Stomach smooth muscle (tissue), 2 donors: ENCODE results near the gene ARSG.

Experiments used
- H3K27ac ChIP-seq: one replicate; pipeline ENCODE4 v1.7.0; 2013; ENCODE audit warnings: mild to moderate bottlenecking, low read length, inconsistent platforms
- H3K27me3 ChIP-seq, 2 donors: one replicate each; pipeline ENCODE4 v1.7.0; 2013; ENCODE audit warnings: low read length in 2 of 2; ENCODE audit not compliant: insufficient read depth in 2 of 2, control insufficient read depth in 1 of 2
- H3K36me3 ChIP-seq, 2 donors: one replicate each; pipeline ENCODE4 v1.7.0; 2013; ENCODE audit warnings: low read length in 2 of 2; ENCODE audit not compliant: control insufficient read depth in 2 of 2, insufficient read depth in 2 of 2
- H3K4me1 ChIP-seq: one replicate; pipeline ENCODE4 v1.7.0; 2013; ENCODE audit warnings: low read length; ENCODE audit not compliant: control insufficient read depth, insufficient read depth
- H3K4me3 ChIP-seq, 2 donors: one replicate each; pipeline ENCODE4 v1.7.0; 2013; ENCODE audit warnings: low read length in 2 of 2
- H3K9ac ChIP-seq, 2 donors: one replicate each; pipeline ENCODE4 v1.7.0; 2013; ENCODE audit warnings: low read length in 2 of 2, mild to moderate bottlenecking in 1 of 2
- H3K9me3 ChIP-seq, 2 donors: one replicate each; pipeline ENCODE4 v1.7.0; 2013; ENCODE audit warnings: low read length in 2 of 2; ENCODE audit not compliant: control insufficient read depth in 2 of 2
- donor health status: healthy.
- donor health status: Pancreatic carcinoma.

ARSG gene

DNA sequence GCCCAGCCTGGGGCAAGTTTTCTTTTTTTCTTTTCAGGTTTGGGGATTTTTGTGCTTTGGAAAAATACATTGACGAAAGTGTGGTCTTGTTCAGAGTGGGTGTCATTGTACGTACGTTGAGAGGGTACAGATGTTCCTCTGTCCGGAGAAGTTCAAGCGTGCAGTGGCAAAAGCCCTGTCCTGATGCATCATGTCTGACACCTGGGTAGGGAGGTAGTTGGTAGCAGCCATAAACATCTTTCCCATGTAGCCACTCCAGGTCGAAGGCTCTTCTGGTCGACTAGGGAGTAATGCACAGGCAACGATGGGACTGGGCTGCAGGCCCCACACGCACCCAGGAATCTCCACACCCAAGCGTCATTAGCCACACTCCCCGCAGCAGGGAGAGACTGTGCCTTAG, 138.6 kb downstream of the ARSG start:
- Histone ChIP-seq H3K27ac (no peak overlapping the region), H3K36me3 (peaks cover 45 to 67% of the 10 kb centered on the region in 2 donors), H3K27me3 (no peaks in the 10 kb centered on the region), H3K4me1 (no peaks in the 10 kb centered on the region), H3K4me3 (no peak overlapping the region), H3K9ac (no peak overlapping the region), H3K9me3 (no peaks in the 10 kb centered on the region)

DNA sequence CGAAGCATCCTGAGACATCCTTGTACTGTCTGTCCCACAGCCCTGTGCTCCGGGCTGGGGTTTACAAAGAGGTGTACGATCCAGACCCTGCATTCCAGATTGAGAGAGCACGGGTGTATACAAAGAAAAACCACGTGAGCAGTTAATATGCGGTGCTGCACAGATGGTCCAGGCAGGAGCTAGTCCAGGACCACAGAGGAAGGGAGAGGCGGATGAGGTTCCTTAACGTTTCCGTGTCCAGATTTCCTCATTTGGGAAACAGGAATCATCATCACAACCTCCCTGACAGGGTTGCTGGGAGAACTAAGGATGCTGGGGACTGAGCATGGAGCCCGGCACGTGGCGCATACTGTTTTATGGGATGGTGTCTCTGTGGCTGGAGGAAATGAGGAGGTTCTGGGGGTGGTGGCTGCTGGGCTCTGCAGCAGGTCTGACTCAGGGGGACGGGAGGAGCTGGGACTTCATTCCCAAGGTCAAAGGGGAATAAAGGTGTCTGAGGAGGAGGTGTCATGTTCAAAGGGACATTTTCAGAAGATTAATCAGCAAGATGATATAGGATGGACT, 139.8 kb downstream of the ARSG start:
- H3K9ac ChIP-seq, result no peak overlapping the region
- no peaks in the 10 kb centered on the region for H3K27me3 ChIP-seq
- no peaks in the 10 kb centered on the region for H3K9me3 ChIP-seq
- H3K36me3 ChIP-seq, result peaks cover 54 to 67% of the 10 kb centered on the region in 2 donors
- peaks cover 4% of the 10 kb centered on the region for H3K4me1 ChIP-seq
- H3K4me3 ChIP-seq, result no peak overlapping the region
- H3K27ac ChIP-seq, result no peak overlapping the region

DNA sequence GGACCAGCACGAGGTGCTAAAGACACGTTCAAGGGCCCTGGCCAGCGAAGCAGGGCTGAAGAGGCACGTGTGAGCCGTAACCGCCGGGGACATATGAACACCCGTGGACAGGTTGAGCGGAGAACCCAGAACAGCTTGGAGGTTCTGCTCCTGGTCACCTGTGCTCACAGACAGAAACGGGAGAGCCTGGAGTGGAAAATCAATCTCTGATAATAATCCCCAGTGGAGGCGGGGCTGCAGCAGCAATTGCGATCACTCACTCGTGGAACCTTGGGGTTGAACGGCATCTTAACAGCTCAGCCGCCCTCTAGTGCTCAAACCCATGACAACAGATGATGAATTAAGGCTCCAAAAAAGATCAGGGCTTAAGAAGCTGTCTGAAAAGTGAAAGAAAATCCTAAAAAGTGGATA, 140.4 kb downstream of the ARSG start:
- Histone ChIP-seq H3K4me1 (peaks cover 9% of the 10 kb centered on the region), H3K27ac (no peak overlapping the region), H3K27me3 (no peaks in the 10 kb centered on the region), H3K9ac (no peak overlapping the region), H3K9me3 (no peaks in the 10 kb centered on the region), H3K4me3 (no peak overlapping the region), H3K36me3 (peaks cover 54 to 66% of the 10 kb centered on the region in 2 donors)

DNA sequence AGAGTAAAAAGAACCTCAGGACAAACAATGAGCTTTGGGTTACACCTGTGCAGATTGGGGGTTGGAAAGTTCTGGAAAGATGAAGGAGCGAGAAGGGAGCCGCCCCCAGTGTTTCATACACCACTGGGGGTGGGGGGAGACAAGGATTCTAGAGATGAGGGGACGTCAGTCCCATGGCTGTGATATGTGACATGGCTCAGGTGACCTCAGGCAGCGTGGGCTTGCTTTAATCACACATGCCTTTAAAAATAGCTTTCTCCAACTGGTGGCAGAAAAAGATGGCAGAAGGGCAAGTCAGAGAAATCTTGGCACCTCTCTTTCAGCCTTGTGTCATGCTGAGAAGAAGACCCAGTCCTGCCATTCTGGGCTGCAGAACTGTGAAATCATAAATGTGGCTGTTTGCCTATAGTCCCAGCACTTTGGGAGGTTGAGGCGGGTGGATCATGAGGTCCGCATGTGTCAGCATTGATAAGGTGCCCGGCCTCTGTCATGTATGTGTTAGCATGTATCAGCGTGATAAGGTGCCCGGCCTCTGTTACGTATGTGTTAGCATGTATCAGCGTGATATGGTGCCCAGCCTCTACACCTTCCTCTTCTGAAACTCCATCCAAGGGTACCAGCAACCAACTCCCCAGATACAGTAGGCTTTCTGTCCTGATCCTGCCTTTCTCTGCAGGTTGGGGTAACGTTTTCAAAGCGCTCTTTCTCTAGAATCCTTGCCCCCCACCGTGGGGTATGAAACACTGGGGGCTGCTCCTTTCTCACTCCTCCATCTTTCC, 141.0 kb downstream of the ARSG start:
- Histone ChIP-seq H3K4me1 (peaks cover 9% of the 10 kb centered on the region), H3K27me3 (no peaks in the 10 kb centered on the region), H3K9me3 (no peaks in the 10 kb centered on the region), H3K27ac (no peak overlapping the region), H3K36me3 (peaks cover 54 to 63% of the 10 kb centered on the region in 2 donors), H3K9ac (no peak overlapping the region), H3K4me3 (no peak overlapping the region)

DNA sequence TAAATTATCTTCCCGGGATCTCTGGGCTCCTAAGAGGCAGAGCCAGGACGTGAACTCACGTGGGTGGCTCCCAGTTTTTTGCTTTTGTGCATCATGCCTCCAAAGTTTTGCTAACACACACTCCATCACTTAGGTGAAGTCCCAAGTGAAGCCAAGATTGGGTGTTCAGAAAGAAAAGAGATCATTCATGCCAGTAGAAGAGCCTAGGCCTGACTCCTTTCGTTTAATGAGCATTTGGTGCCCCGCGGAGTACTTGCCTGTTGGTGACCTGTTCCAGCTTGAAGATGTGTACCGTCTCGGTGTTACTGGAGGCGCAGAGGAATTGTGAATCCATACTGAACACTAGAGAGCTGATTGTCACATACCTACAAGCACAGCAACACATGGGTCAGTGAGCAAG, 141.9 kb downstream of the ARSG start:
- no peak overlapping the region for H3K27ac ChIP-seq
- H3K36me3 ChIP-seq, result peaks cover 52 to 62% of the 10 kb centered on the region in 2 donors
- no peak overlapping the region for H3K4me3 ChIP-seq
- peaks cover 9% of the 10 kb centered on the region for H3K4me1 ChIP-seq
- no peaks in the 10 kb centered on the region for H3K9me3 ChIP-seq
- H3K9ac ChIP-seq, result no peak overlapping the region
- H3K27me3 ChIP-seq, result no peaks in the 10 kb centered on the region

DNA sequence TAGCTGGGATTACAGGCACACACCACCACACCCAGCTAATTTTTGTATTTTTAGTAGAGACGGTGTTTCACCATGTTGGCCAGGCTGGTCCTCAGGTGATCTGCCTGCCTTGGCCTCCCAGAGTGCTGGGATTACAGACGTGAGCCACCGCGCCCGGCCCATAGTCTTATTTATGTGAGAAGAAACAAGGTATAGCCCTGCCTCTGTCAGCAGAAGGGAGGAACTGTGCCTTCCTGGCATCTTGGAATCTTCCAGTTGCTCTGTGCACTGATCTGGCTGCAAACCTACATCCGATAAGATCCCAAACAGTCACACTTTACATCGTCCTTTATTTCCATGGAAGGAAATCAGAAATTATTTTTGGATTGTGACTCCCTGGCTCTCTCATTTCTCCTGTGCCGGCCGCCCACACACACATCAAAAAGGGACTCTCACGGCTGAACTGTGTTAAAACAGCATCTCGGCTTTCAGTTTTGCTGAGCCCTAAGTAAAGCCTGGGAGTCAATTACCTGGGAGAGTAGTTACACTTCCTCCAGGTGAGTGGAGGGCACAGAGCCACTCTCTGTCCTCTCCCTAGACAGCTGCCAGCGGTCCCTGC, 142.7 kb downstream of the ARSG start:
- peaks cover 46 to 54% of the 10 kb centered on the region in 2 donors for H3K36me3 ChIP-seq
- H3K9ac ChIP-seq, result no peak overlapping the region

DNA sequence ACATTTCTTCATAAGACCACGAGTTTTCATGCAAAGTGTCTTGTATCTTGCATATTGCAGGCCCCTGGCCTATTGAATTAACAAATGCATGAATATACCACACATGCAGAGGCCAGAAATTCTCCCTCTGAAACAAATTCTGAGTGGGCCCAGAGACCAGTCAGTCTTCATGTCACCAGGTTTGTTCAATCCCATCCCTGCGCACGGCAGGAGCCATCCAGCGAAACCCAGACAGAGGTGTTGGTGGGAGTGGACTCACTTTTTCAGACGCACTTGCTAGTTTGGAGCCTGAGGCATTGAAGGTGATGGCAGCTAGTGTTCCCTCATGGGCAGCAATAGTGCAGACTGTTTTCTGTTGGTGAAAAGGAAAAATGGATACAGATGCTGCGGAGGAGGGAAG, 144.1 kb downstream of the ARSG start:
- Histone ChIP-seq H3K36me3 (peaks cover 38 to 47% of the 10 kb centered on the region in 2 donors), H3K4me1 (peaks cover 9% of the 10 kb centered on the region), H3K4me3 (no peak overlapping the region), H3K9me3 (no peaks in the 10 kb centered on the region), H3K9ac (no peak overlapping the region), H3K27ac (no peak overlapping the region), H3K27me3 (no peaks in the 10 kb centered on the region)

More for the DNA sequence above, 142.7 kb downstream of the ARSG start:
- Histone ChIP-seq H3K9me3 (no peaks in the 10 kb centered on the region), H3K27ac (no peak overlapping the region), H3K27me3 (no peaks in the 10 kb centered on the region), H3K4me1 (peaks cover 9% of the 10 kb centered on the region), H3K4me3 (no peak overlapping the region)

DNA sequence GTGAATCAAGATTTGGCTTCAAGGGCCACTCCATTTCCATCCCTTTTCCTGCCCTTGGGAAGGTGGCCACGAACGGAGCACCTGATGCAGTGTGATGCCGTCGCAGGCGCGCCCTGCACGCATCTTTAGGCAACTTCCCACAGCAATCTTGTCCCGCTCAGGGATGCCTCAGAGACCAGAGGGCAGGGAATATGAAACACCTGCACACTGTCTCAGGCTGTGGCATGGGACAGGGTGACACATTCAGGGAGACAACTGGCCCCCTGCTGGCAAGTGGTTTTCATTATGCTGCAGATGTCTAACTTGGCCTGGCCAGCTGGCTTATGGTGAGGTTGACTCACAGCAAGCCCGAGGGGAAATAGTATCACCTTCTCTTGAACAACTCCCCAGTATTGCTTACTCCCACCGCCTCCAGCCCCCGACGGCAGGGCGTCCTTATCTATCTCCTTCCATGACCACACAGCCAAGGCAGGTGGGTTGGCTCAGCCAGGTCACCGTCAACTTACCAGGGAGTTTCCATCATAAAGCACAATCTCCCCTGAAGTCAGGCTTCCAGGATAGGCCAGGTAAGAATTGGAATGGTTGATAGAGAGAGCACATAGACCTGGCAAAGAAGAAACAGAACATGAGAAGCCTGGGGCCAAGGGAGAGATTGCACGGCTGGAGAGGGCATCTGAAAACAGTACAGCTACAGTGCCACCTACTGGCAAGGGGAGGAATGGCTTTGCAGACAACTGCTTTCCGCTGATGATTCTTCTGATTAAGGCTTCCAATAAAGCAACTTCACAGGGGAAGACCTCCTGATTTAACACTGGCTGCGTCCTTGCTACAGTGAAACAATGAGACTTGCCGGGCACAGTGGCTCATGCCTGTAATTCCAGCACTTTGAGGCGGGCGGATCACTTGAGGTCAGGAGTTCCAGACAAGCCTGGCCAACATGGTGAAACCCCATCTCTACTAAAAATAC, 144.9 kb downstream of the ARSG start:
- Histone ChIP-seq H3K9ac (no peak overlapping the region), H3K4me1 (peaks cover 9% of the 10 kb centered on the region), H3K27me3 (no peaks in the 10 kb centered on the region), H3K36me3 (peaks cover 32 to 39% of the 10 kb centered on the region in 2 donors), H3K27ac (no peak overlapping the region), H3K9me3 (no peaks in the 10 kb centered on the region), H3K4me3 (no peak overlapping the region)

DNA sequence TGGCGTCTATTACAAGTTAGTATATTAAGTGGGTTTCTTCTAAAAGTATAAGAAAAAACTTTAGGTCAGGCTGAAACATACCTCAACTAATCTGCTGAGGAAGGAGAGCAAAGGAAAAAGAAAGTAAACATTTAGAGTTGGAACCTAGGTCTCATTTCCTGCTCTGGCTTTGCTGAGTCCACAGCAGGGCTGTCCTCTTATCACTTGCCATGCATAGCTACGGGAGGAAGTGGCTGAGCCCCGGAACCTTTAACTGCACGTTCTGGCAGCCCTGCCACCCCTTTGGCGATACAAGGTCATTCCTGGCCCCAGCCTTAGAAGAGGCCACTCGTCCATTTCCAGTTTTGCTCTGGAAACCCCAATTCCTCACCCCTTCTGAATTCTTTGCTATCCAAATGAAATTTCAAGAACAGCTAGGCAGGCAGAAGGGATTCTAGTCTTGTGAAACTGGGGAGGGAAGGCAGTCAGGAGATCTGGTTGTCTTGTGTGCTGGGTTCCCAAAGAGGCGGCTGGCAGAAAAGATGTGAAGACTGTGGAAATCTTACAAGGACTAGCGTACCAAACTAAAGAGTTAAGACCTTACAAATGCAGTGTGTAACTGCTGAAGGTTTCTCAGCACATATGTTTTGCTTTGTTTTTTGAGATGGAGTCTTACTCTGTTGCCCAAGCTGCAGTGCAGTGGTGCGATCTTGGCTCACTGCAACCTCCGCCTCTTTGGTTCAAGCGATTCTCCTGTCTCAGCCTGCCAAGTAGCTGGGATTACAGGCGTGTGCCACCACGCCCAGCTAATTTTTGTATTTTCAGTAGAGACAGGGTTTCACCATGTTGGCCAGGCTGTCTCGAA, 146.9 kb downstream of the ARSG start:
- Histone ChIP-seq H3K4me3 (no peak overlapping the region), H3K9ac (no peak overlapping the region)

More for the DNA sequence above, 146.9 kb downstream of the ARSG start:
- Histone ChIP-seq H3K9me3 (no peaks in the 10 kb centered on the region), H3K27ac (peak overlapping the region; percentile 24), H3K4me1 (peaks cover 11% of the 10 kb centered on the region), H3K36me3 (peaks cover 23 to 27% of the 10 kb centered on the region in 2 donors), H3K27me3 (no peaks in the 10 kb centered on the region)
